Fibroblast of peridontal ligament (primary cell): ENCODE measurements around the gene BRINP2.

Experiments
- DNase-seq: peaks from one replicate; pipeline ENCODE4 v3.0.0-alpha.2; 2010; ENCODE audit errors: extremely low read depth

BRINP2 gene

GRCh38 chr1:177274687-177275211, 104.0 kb downstream of the BRINP2 start:
- DNase-seq, result peak; percentile 88

GRCh38 chr1:177275736-177276135, 105.0 kb downstream of the BRINP2 start:
- DNase-seq, result no peak

- DNase-seq, result no peak
Measured at GRCh38 chr1:177278626-177279390, 108.0 kb downstream of the BRINP2 start.

GRCh38 chr1:177281901-177282300, 111.1 kb downstream of the BRINP2 start:
- no peak for DNase-seq

- DNase-seq, result no peak
Measured at GRCh38 chr1:177282976-177283375, 112.2 kb downstream of the BRINP2 start.

GRCh38 chr1:177283380-177283779, 112.6 kb downstream of the BRINP2 start:
- DNase-seq, result no peak

- peak; percentile 66 for DNase-seq
Measured at GRCh38 chr1:177286396-177286795, 115.6 kb downstream of the BRINP2 start.

GRCh38 chr1:177287270-177287669, 116.5 kb downstream of the BRINP2 start:
- DNase-seq, result no peak

GRCh38 chr1:177287994-177288393, 117.2 kb downstream of the BRINP2 start:
- DNase-seq, result no peak

GRCh38 chr1:177289532-177289931, 118.8 kb downstream of the BRINP2 start:
- no peak for DNase-seq

- DNase-seq, result no peak
Measured at GRCh38 chr1:177300431-177300830, 129.7 kb downstream of the BRINP2 start.

GRCh38 chr1:177301425-177302124, 130.8 kb downstream of the BRINP2 start:
- DNase-seq, result no peak

- no peak for DNase-seq
Measured at GRCh38 chr1:177302357-177303044, 131.7 kb downstream of the BRINP2 start.

GRCh38 chr1:177305040-177306018, 134.6 kb downstream of the BRINP2 start:
- no peak for DNase-seq

- DNase-seq, result no peak
Measured at GRCh38 chr1:177306019-177306415, 135.3 kb downstream of the BRINP2 start.

- DNase-seq, result no peak
Measured at GRCh38 chr1:177306981-177307380, 136.2 kb downstream of the BRINP2 start.

- DNase-seq, result peak; percentile 30
Measured at GRCh38 chr1:177307771-177308170, 137.0 kb downstream of the BRINP2 start.

- no peak for DNase-seq
Measured at GRCh38 chr1:177309880-177310279, 139.1 kb downstream of the BRINP2 start.

GRCh38 chr1:177310326-177310725, 139.6 kb downstream of the BRINP2 start:
- no peak for DNase-seq

GRCh38 chr1:177311111-177311510, 140.4 kb downstream of the BRINP2 start:
- no peak for DNase-seq

GRCh38 chr1:177311586-177311985, 140.8 kb downstream of the BRINP2 start:
- no peak for DNase-seq
